ENCODE measurements around the gene SLC1A3. TPM values are rescaled to one million over a fixed set of nuclear protein-coding genes. Genes with fewer than 3 reads are reported as not detected.

The SLC1A3 gene
- total RNA-seq, 1 donor from 2014 or later, result 8.5 TPM

DNA sequence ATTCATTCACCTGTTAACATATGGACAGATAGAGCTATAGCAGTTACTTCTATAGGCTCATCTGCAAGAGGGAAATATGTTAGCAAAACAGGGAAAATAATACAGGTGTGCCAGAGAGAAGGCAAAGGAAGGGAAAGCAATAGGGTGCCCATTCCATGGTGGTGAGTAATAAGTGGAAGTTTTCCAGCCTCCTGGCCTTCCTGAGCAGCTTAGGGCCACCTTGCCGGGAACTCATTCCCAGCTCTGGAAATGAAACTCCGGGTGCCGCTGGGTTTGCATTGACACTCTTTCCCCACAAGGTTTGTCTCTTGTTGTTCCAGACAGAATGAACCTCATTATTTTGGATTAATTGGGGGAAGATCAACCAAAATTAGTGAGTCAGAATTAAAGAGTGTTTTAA lies 58.4 kb downstream of the SLC1A3 start:
- no peaks in the 10 kb centered on the region for H3K27me3 Mint-ChIP-seq (ENCODE audit: insufficient read depth, low read depth)
- H3K9me3 Mint-ChIP-seq, result no peaks in the 10 kb centered on the region
- peaks cover 14% of the 10 kb centered on the region for H3K36me3 Mint-ChIP-seq
- no peak overlapping the region for H3K4me3 ChIP-seq
- no peaks in the 10 kb centered on the region for H4K20me1 ChIP-seq (ENCODE audit: low read depth)
- no peak overlapping the region for H3K27ac ChIP-seq
- H3K27ac Mint-ChIP-seq, result no peak overlapping the region
- TF ChIP-seq EZH2 (IDR thresholded peaks at IDR 0.05) (no peak), EZH2phosphoT487 (IDR thresholded peaks at IDR 0.05) (no peak)
- TF ChIP-seq, protein P1, sequence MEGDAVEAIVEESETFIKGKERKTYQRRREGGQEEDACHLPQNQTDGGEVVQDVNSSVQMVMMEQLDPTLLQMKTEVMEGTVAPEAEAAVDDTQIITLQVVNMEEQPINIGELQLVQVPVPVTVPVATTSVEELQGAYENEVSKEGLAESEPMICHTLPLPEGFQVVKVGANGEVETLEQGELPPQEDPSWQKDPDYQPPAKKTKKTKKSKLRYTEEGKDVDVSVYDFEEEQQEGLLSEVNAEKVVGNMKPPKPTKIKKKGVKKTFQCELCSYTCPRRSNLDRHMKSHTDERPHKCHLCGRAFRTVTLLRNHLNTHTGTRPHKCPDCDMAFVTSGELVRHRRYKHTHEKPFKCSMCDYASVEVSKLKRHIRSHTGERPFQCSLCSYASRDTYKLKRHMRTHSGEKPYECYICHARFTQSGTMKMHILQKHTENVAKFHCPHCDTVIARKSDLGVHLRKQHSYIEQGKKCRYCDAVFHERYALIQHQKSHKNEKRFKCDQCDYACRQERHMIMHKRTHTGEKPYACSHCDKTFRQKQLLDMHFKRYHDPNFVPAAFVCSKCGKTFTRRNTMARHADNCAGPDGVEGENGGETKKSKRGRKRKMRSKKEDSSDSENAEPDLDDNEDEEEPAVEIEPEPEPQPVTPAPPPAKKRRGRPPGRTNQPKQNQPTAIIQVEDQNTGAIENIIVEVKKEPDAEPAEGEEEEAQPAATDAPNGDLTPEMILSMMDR (IDR thresholded peaks at IDR 0.05), result no peak
- H3K79me2 ChIP-seq (ENCODE audit: low read depth), result no peaks in the 10 kb centered on the region
- H3F3A ChIP-seq (ENCODE audit: low read depth), result peaks cover 7% of the 10 kb centered on the region
- H3K9me3 ChIP-seq (ENCODE audit: low read depth), result no peaks in the 10 kb centered on the region
- no peaks in the 10 kb centered on the region for H3K36me3 ChIP-seq
- peaks cover 3% of the 10 kb centered on the region for H3K4me1 Mint-ChIP-seq
- DNase-seq (ENCODE audit: low spot score), result no peak
- no peak overlapping the region for H3K9ac ChIP-seq
- no peaks in the 10 kb centered on the region for H3K27me3 ChIP-seq
- H3K4me2 ChIP-seq, result no peak overlapping the region
- H3K4me1 ChIP-seq, result peaks cover 8% of the 10 kb centered on the region
- no peak overlapping the region for H3K4me3 Mint-ChIP-seq
- no peak overlapping the region for H2AFZ ChIP-seq (replicated peaks)

DNA sequence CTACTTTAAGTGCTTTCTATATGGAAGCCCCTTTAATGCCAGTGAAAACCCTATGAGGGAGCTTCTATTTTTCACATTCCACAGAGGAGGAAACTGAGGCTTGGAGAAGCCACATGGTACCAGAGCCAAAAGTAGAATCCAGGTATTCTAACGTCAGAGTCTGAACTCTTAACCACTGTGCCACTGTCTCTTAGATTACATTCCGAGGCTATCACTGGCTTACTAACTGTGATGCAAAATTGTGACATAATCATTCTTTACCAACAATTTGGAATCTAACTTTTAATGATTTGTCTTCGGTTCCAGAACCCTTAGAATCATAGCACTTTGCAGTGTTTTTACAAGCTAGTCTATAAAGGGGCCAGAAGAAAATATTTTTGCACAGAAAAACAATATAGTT lies 59.2 kb downstream of the SLC1A3 start:
- no peak overlapping the region for H3K4me3 Mint-ChIP-seq
- H3K27ac ChIP-seq, result no peak overlapping the region
- no peak for DNase-seq (ENCODE audit: low spot score)
- no peaks in the 10 kb centered on the region for H3K27me3 Mint-ChIP-seq (ENCODE audit: insufficient read depth, low read depth)
- no peaks in the 10 kb centered on the region for H3K9me3 ChIP-seq (ENCODE audit: low read depth)
- H3K79me2 ChIP-seq (ENCODE audit: low read depth), result no peaks in the 10 kb centered on the region
- peaks cover 16% of the 10 kb centered on the region for H3K36me3 Mint-ChIP-seq
- peaks cover 4% of the 10 kb centered on the region for H3K4me1 ChIP-seq
- no peaks in the 10 kb centered on the region for H3K36me3 ChIP-seq
- peaks cover 3% of the 10 kb centered on the region for H3K4me1 Mint-ChIP-seq
- no peak overlapping the region for H3K4me3 ChIP-seq
- H2AFZ ChIP-seq (replicated peaks), result no peak overlapping the region
- TF ChIP-seq EZH2 (IDR thresholded peaks at IDR 0.05) (no peak), EZH2phosphoT487 (IDR thresholded peaks at IDR 0.05) (no peak)
- TF ChIP-seq, protein P1 (IDR thresholded peaks at IDR 0.05), result no peak
- no peak overlapping the region for H3K9ac ChIP-seq
- H3F3A ChIP-seq (ENCODE audit: low read depth), result peaks cover 7% of the 10 kb centered on the region
- no peak overlapping the region for H3K4me2 ChIP-seq
- no peaks in the 10 kb centered on the region for H3K27me3 ChIP-seq
- no peaks in the 10 kb centered on the region for H4K20me1 ChIP-seq (ENCODE audit: low read depth)
- no peaks in the 10 kb centered on the region for H3K9me3 Mint-ChIP-seq
- no peak overlapping the region for H3K27ac Mint-ChIP-seq

DNA sequence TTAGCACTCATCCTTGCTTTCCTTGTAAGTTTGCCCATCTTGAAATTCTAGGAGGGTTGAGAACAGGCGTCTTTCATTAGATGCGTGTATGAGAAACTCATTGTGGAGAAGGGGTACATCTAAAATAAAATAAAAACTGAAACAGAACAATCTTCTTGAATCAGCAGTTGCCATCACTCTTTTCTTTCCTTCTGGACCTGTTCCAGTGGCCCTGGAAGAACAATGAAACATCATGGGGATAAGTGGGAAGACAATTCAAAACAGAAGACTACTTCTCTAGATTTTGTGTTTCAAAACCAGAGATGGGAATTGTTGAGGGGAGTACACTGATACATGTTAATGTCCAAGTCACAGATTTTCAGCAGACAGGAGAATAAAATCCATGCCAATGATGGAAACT lies 59.9 kb downstream of the SLC1A3 start:
- H3K9ac ChIP-seq, result no peak overlapping the region
- no peak for TF ChIP-seq EZH2 (IDR thresholded peaks at IDR 0.05)
- TF ChIP-seq, protein P1 (IDR thresholded peaks at IDR 0.05), result no peak
- TF ChIP-seq EZH2phosphoT487 (IDR thresholded peaks at IDR 0.05), result no peak
- H3K4me1 ChIP-seq, result peaks cover 4% of the 10 kb centered on the region
- no peak for DNase-seq (ENCODE audit: low spot score)
- no peak overlapping the region for H3K4me3 ChIP-seq
- Mint-ChIP-seq H3K4me1 (peaks cover 3% of the 10 kb centered on the region), H3K27me3 (ENCODE audit: insufficient read depth, low read depth) (no peaks in the 10 kb centered on the region), H3K9me3 (no peaks in the 10 kb centered on the region), H3K4me3 (no peak overlapping the region), H3K36me3 (peaks cover 16% of the 10 kb centered on the region), H3K27ac (no peak overlapping the region)
- no peaks in the 10 kb centered on the region for H3K36me3 ChIP-seq
- H3F3A ChIP-seq (ENCODE audit: low read depth), result peaks cover 7% of the 10 kb centered on the region
- no peaks in the 10 kb centered on the region for H3K79me2 ChIP-seq (ENCODE audit: low read depth)
- no peak overlapping the region for H3K27ac ChIP-seq
- no peaks in the 10 kb centered on the region for H3K27me3 ChIP-seq
- no peak overlapping the region for H2AFZ ChIP-seq (replicated peaks)
- H3K4me2 ChIP-seq, result no peak overlapping the region
- H4K20me1 ChIP-seq (ENCODE audit: low read depth), result no peaks in the 10 kb centered on the region
- no peaks in the 10 kb centered on the region for H3K9me3 ChIP-seq (ENCODE audit: low read depth)
